Esophagus (tissue), 2 donors: ENCODE measurements around the gene MAB21L1. TPM values are rescaled to one million over a fixed set of nuclear protein-coding genes. Genes with fewer than 3 reads are reported as not detected.

Source experiments
- H3K27ac ChIP-seq, 2 donors: one replicate each; pipeline ENCODE4 v1.5.1; 2013; ENCODE audit warnings: low read depth in 2 of 2, mild to moderate bottlenecking in 2 of 2, inconsistent platforms in 1 of 2, low read length in 1 of 2, moderate library complexity in 1 of 2
- H3K27me3 ChIP-seq, 2 donors: one replicate each; pipeline ENCODE4 v1.6.1; 2013; ENCODE audit warnings: low read length in 2 of 2, control low read depth in 1 of 2, mild to moderate bottlenecking in 1 of 2; ENCODE audit not compliant: insufficient read depth in 2 of 2, control insufficient read depth in 1 of 2
- H3K36me3 ChIP-seq, 2 donors: one replicate each; pipeline ENCODE4 v1.6.1; 2013; ENCODE audit warnings: low read length in 1 of 2; ENCODE audit not compliant: control insufficient read depth in 2 of 2, insufficient read depth in 2 of 2
- H3K4me1 ChIP-seq, 2 donors: one replicate each; pipeline ENCODE4 v1.6.1; 2013; ENCODE audit warnings: low read length in 1 of 2; ENCODE audit not compliant: control insufficient read depth in 2 of 2, insufficient read depth in 2 of 2
- H3K4me3 ChIP-seq, 2 donors: one replicate each; pipeline ENCODE4 v1.5.1; 2013; ENCODE audit warnings: low read length in 2 of 2, mild to moderate bottlenecking in 2 of 2, low read depth in 1 of 2, moderate library complexity in 1 of 2
- H3K9me3 ChIP-seq, 2 donors: one replicate each; pipeline ENCODE4 v1.6.1; 2013; ENCODE audit warnings: mild to moderate bottlenecking in 2 of 2, low read depth in 1 of 2, low read length in 1 of 2, moderate library complexity in 1 of 2; ENCODE audit not compliant: control insufficient read depth in 2 of 2, insufficient read depth in 1 of 2
- WGBS, 2 donors: extraction: QIAGEN DNeasy Blood & Tissue Kit; methylation state at CpG; one replicate each; pipeline ENCODE4 v1.1.7; 2013; 5-methylcytosine and 5-hydroxymethylcytosine counted together
- polyA plus RNA-seq, 2 donors: library from polyadenylated mRNA; stranded (reverse); fragments of 200-250 nt; gene quantifications; one replicate each; pipeline ENCODE4 v1.2.3, GENCODE V29; 2013
- donor health status: healthy with polysubstance abuse.
- donor health status: Bipolar disorder and iron deficiency.

MAB21L1 gene
- polyA plus RNA-seq, 2 donors: 0.06 to 0.13 TPM

GRCh38 chr13:35455022-35455421 is 21.5 kb downstream of the MAB21L1 start:
- no peaks in the 10 kb centered on the region for H3K4me1 ChIP-seq
- no peak overlapping the region for H3K4me3 ChIP-seq
- H3K9me3 ChIP-seq: no peaks in the 10 kb centered on the region
- 83% methylated on average over 1 of the region's 1 CpG for WGBS, 2 donors
- no peaks in the 10 kb centered on the region for H3K27me3 ChIP-seq
- H3K36me3 ChIP-seq: no peaks in the 10 kb centered on the region
- H3K27ac ChIP-seq: no peak overlapping the region

GRCh38 chr13:35449821-35450220 is 26.7 kb downstream of the MAB21L1 start:
- no peaks in the 10 kb centered on the region for H3K27me3 ChIP-seq
- H3K36me3 ChIP-seq: no peaks in the 10 kb centered on the region
- no peaks in the 10 kb centered on the region for H3K4me1 ChIP-seq
- no peaks in the 10 kb centered on the region for H3K9me3 ChIP-seq
- 89 to 91% methylated on average over 2 of the region's 2 CpGs for WGBS, 2 donors
- H3K4me3 ChIP-seq: no peak overlapping the region
- H3K27ac ChIP-seq: no peak overlapping the region

- Histone ChIP-seq H3K36me3 (no peaks in the 10 kb centered on the region), H3K27me3 (no peaks in the 10 kb centered on the region), H3K9me3 (no peaks in the 10 kb centered on the region), H3K27ac (no peak overlapping the region), H3K4me3 (no peak overlapping the region), H3K4me1 (no peaks in the 10 kb centered on the region)
- WGBS, 2 donors: 67 to 75% methylated on average over 1 of the region's 1 CpG
Observed at GRCh38 chr13:35448465-35448864, 28.0 kb downstream of the MAB21L1 start.
